Measurements from ENCODE around the gene COL16A1. TPM values are rescaled to one million over a fixed set of nuclear protein-coding genes. Genes with fewer than 3 reads are reported as not detected.

Gene COL16A1
- total RNA-seq, 2 experiments from 2014 or later: 0.17 to 0.47 TPM

DNA sequence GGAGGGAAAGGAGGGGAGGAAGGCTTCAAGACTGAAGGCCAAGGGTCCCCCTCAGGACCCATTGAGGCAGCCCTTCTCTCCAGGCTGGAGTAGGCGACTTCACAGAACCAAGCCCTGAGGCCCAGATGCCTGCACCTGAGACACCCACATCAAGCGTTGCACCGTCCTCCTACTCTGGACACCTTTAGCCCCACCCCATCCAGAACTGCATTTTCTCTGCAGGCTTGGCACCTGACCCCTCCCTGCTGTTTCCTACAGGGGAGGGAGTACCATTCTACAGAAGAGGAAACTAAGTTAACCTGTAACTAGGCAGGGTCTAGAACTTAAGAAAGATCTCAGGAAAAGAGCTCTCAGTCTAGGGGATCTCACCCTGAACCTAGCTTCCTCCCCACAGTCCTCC lies 71.2 kb downstream of the COL16A1 start:
- no peak for DNase-seq
- CTCF ChIA-PET: interaction anchor here (0.7 to 1.2 kb wide), 3 partner anchors 12 to 77 kb away, joined by 3 read pairs; partner anchors contain the start of gene PEF1
- Mint-ChIP-seq H3K27me3 (ENCODE audit: low read depth) (no peaks in the 10 kb centered on the region), H3K4me3 (no peak overlapping the region), H3K4me1 (ENCODE audit: low read depth) (peaks cover 13% of the 10 kb centered on the region), H3K9me3 (no peaks in the 10 kb centered on the region), H3K36me3 (ENCODE audit: low read depth) (peaks cover 8% of the 10 kb centered on the region), H3K27ac (no peak overlapping the region)
- intact Hi-C loops (cut with micrococcal nuclease): no loop called here

DNA sequence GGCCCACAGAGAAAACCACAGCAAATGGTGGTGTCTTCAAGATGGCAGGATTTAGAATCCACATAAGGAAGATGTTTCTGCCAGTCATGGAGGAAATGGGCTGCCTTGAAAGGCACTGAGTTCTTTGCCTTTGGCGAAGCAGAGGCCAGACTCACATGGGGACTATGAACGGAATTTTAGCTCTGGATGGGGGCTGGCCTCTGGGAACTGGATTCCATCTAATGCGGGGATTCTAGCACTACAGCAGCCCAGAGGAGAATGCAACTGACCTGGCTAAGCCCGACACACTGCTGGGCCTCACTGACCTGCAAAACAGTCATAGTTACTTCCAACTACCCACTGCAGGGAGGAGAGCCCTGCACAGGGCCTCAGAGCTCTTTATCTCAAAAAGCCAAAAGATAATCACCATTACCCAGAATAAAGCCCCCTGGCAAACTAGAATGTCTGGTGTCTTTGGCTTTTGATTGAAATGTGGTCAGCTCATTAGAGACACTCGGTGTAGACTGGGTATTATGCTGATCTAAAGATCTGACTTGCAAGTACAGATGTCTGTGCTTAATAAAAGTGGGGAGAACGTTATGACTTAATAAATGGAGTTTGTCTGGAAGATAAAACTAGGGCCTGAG lies 74.8 kb downstream of the COL16A1 start:
- CTCF ChIA-PET: interaction anchor here (0.5 to 1.1 kb wide), 3 partner anchors 9 to 82 kb away, joined by 3 read pairs; no protein-coding TSS in a partner anchor
- Mint-ChIP-seq H3K4me3 (no peak overlapping the region), H3K36me3 (ENCODE audit: low read depth) (peaks cover 10% of the 10 kb centered on the region), H3K9me3 (no peaks in the 10 kb centered on the region), H3K27me3 (ENCODE audit: low read depth) (no peaks in the 10 kb centered on the region), H3K27ac (no peak overlapping the region), H3K4me1 (ENCODE audit: low read depth) (no peaks in the 10 kb centered on the region)
- intact Hi-C loops (cut with micrococcal nuclease): no loop called here
- DNase-seq: no peak

DNA sequence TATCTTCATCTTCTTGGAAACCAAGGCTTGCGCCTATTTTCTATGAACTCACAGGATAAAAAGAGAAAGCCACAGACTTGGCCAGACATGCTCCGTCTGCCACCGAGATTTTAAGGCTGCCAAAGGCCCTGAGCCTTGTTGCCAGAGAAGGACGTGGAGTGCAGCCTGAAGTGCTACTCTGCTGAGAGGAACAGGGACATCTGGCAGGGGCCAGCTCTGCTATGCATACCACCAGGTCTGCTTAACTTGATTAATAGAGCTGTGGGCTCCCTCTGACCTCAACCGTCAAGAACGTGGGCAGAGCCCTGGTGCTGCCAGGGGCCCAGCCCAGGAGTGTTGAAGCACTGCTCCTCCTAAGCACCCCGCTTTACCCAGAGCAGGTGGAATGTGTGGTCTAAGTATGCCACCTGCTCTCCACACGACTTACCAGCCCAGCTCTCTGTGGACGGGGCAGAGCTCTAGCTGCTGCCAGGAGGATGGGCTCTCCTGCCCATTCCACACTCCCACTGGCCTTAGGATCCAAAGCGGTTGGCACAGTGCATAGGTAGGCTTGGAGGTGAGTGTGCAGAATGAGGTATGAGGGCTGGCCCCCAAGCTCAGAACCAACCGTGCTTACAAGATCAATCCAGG lies 75.8 kb downstream of the COL16A1 start:
- no peak for DNase-seq
- no peak overlapping the region for H3K27ac Mint-ChIP-seq

DNA sequence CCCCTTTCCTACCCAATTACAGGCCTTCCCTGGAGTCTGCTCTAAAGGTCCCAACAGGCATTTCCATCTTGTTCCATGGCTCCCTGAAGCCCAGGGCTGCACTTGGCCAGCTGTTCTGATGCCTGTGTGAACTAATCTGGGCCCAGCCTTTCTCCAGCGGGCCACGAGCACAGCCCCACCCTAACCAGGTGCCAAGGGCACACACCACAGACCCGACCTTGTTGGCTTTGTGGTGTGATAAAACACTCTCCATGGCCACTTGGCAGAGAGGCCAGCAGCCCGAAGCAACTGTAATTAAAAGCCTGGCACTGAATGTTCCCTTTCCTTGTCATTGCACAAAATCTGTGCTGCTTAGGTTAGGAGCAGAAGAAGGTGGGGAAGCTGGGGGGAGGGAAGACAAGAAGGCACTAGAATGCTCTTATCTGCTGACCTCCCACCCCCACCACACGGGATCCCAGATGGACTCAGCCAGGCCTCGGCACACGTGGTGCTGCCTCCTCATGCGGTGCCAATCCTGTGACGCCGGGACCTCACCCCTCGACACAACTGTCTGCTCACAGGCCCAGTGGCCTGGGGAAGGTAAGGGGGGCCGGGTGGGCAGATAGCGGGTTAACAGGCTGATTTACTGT lies 76.4 kb downstream of the COL16A1 start:
- DNase-seq: no peak
- Mint-ChIP-seq H3K4me3 (no peak overlapping the region), H3K36me3 (ENCODE audit: low read depth) (peaks cover 10% of the 10 kb centered on the region), H3K4me1 (ENCODE audit: low read depth) (no peaks in the 10 kb centered on the region), H3K27me3 (ENCODE audit: low read depth) (no peaks in the 10 kb centered on the region), H3K9me3 (no peaks in the 10 kb centered on the region), H3K27ac (no peak overlapping the region)
- CTCF ChIA-PET: no interaction called here
- intact Hi-C loops (cut with micrococcal nuclease): no loop called here

More for the DNA sequence above, 75.8 kb downstream of the COL16A1 start:
- Mint-ChIP-seq H3K4me3 (no peak overlapping the region), H3K4me1 (ENCODE audit: low read depth) (no peaks in the 10 kb centered on the region), H3K27me3 (ENCODE audit: low read depth) (no peaks in the 10 kb centered on the region), H3K9me3 (no peaks in the 10 kb centered on the region), H3K36me3 (ENCODE audit: low read depth) (peaks cover 10% of the 10 kb centered on the region)
- CTCF ChIA-PET: no interaction called here
- intact Hi-C loops (cut with micrococcal nuclease): no loop called here

DNA sequence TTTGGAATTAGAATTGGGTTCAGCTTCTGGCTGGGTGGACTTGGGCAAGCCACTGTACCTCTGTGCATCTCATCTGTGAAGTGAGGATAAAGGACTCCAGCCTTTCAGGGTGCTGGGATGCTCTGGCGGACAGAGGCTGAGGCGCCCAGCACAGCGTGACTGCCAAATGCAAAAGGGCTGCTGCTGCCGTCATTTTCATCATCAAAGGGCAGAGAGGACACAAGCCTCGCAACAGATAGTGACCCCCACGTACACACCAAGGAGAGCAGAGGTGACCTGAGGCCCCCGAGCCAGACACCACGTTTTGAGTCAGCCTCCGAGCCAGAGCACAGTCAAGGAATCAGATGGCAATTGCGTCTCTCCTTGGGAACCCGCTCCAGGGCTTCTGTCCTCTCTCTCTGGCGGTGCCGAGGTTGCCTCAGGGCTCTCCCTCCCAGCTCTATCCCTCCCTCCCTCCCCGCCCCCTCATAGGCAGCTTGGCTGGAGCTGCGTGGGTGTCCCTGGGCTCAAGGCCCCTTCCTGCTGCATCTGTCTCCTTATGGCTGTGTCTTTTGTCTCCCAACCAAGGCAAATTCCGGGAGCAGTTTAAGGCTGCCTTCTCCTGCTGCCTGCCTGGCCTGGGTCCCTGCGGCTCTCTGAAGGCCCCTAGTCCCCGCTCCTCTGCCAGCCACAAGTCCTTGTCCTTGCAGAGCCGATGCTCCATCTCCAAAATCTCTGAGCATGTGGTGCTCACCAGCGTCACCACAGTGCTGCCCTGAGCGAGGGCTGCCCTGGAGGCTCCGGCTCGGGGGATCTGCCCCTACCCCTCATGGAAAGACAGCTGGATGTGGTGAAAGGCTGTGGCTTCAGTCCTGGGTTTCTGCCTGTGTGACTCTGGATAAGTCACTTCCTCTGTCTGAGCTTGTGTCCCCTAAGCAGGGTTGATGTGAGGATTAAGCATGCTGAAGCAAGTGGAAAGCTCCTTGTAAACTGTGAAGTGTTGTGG lies 77.3 kb downstream of the COL16A1 start:
- Mint-ChIP-seq H3K4me1 (ENCODE audit: low read depth) (no peaks in the 10 kb centered on the region), H3K36me3 (ENCODE audit: low read depth) (peaks cover 10% of the 10 kb centered on the region), H3K27me3 (ENCODE audit: low read depth) (no peaks in the 10 kb centered on the region), H3K9me3 (no peaks in the 10 kb centered on the region), H3K27ac (no peak overlapping the region), H3K4me3 (no peak overlapping the region)
- intact Hi-C loops (cut with micrococcal nuclease): no loop called here
- no peak for DNase-seq
- CTCF ChIA-PET: no interaction called here

DNA sequence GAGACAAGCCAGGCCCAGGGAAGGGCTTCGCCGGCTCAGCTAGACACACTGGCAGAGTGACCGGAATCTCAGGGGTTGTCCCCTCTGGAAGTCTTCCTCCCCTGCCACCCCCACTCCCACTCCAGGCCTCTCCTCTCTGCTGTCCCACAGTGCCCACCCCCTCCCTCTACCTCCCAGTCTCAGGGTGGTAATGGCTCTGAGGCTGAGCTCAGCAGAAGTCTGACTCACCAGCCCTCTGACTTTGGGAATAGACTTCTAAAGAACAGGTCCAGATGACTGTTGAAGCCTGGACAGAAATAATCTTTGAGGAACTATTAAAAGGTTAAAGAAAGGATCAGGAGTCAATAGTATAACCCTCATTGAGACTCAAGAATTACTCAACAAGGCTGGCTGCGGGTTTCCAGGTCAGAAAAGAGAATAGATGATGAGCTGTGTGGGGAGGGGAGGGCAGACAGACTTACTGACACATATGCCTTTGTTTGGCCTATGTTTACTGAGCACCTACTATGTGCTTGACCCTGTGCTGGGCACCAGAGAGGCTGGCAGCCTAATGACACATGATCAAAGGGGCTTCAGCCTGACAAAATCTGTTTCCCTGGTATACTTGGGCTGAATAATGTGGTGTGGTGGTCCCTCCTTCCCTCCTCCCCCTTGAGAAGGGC lies 78.1 kb downstream of the COL16A1 start:
- Mint-ChIP-seq H3K27ac (no peak overlapping the region), H3K36me3 (ENCODE audit: low read depth) (peaks cover 7% of the 10 kb centered on the region), H3K4me3 (no peak overlapping the region), H3K27me3 (ENCODE audit: low read depth) (no peaks in the 10 kb centered on the region), H3K9me3 (no peaks in the 10 kb centered on the region), H3K4me1 (ENCODE audit: low read depth) (no peaks in the 10 kb centered on the region)
- DNase-seq: no peak
- CTCF ChIA-PET: no interaction called here
- intact Hi-C loops (cut with micrococcal nuclease): no loop called here

DNA sequence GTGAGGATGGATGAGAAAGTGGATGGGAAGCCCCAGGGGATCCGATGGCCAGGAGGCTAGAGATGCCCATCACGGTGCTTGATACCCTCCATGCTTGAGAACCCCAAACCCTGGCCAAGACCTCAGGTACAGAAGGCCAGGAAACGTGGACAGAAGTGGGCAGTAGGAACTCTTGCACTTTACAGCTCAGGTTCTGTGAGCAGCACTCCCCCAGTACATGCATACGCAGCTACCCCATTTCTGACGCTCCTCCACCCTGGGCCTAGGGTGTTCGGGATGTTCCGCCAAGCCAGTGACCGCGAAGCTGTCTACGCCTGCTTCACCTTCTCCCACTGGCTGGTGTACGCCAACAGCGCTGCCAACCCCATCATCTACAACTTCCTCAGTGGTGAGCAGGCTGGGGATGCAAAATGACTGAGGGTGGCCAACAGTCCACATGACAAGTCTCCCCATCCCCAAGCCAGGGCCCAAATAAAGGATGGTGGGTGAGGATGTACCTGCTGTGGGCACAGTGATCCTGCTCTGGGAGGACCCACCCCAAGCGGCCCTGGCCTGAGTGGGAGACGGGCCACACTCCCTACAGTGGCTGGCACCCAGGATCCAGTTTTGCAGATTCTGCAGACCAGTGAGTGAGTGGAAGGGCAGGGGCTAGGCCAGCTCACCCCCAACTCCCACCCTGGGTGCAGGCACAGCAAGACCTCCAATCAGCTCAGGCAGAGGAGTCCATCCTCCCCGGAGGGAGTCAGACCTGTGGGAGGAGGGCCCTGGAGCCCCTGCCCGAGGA lies 78.9 kb downstream of the COL16A1 start:
- peaks cover 4% of the 10 kb centered on the region for H3K36me3 Mint-ChIP-seq (ENCODE audit: low read depth)
- no peak overlapping the region for H3K4me3 Mint-ChIP-seq
- no peaks in the 10 kb centered on the region for H3K9me3 Mint-ChIP-seq
- CTCF ChIA-PET: no interaction called here
- intact Hi-C loops (cut with micrococcal nuclease): no loop called here
- H3K4me1 Mint-ChIP-seq (ENCODE audit: low read depth): no peaks in the 10 kb centered on the region
- H3K27ac Mint-ChIP-seq: no peak overlapping the region
- no peak for DNase-seq
- H3K27me3 Mint-ChIP-seq (ENCODE audit: low read depth): no peaks in the 10 kb centered on the region

DNA sequence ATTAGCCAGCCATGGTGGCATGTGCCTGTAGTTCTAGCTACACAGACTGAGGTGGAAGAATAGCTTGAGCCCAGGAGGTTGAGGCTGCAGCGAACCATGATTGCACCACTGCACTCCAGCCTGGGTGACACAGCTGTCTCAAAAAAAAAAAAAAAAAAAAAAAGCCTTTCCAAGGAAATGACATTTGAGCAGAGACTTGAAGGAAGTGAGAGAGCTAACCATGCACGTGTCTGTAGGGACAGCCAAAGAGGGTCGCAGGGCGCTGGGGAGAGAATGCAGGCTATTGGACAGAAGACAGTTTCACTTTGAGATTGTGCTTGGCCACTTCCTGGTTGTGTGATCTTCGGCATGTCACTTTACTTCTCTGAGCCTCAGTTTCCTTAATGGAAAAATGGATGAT lies 79.5 kb downstream of the COL16A1 start:
- no peak overlapping the region for H3K4me3 Mint-ChIP-seq
- H3K27ac Mint-ChIP-seq: no peak overlapping the region
- no peaks in the 10 kb centered on the region for H3K9me3 Mint-ChIP-seq
- peaks cover 2% of the 10 kb centered on the region for H3K36me3 Mint-ChIP-seq (ENCODE audit: low read depth)
- intact Hi-C loops (cut with micrococcal nuclease): no loop called here
- no peaks in the 10 kb centered on the region for H3K4me1 Mint-ChIP-seq (ENCODE audit: low read depth)
- H3K27me3 Mint-ChIP-seq (ENCODE audit: low read depth): peaks cover 4% of the 10 kb centered on the region
- CTCF ChIA-PET: no interaction called here
- DNase-seq: no peak

DNA sequence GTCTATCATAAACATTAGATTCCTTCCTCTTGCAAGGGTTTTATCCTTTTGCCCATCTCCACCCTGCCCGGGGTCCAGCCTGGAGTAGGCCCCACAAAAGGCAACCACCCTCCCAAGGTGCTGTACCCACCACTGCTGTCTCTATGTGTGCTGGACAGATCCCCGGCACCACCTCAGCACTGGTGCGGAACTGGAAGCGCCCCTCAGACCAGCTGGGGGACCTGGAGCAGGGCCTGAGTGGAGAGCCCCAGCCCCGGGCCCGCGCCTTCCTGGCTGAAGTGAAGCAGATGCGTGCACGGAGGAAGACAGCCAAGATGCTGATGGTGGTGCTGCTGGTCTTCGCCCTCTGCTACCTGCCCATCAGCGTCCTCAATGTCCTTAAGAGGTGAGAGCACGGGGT lies 80.5 kb downstream of the COL16A1 start:
- DNase-seq: no peak
- Mint-ChIP-seq H3K9me3 (no peaks in the 10 kb centered on the region), H3K4me3 (no peak overlapping the region), H3K36me3 (ENCODE audit: low read depth) (peaks cover 2% of the 10 kb centered on the region), H3K27ac (no peak overlapping the region), H3K4me1 (ENCODE audit: low read depth) (no peaks in the 10 kb centered on the region), H3K27me3 (ENCODE audit: low read depth) (peaks cover 12% of the 10 kb centered on the region)
- intact Hi-C loops (cut with micrococcal nuclease): no loop called here
- CTCF ChIA-PET: no interaction called here

DNA sequence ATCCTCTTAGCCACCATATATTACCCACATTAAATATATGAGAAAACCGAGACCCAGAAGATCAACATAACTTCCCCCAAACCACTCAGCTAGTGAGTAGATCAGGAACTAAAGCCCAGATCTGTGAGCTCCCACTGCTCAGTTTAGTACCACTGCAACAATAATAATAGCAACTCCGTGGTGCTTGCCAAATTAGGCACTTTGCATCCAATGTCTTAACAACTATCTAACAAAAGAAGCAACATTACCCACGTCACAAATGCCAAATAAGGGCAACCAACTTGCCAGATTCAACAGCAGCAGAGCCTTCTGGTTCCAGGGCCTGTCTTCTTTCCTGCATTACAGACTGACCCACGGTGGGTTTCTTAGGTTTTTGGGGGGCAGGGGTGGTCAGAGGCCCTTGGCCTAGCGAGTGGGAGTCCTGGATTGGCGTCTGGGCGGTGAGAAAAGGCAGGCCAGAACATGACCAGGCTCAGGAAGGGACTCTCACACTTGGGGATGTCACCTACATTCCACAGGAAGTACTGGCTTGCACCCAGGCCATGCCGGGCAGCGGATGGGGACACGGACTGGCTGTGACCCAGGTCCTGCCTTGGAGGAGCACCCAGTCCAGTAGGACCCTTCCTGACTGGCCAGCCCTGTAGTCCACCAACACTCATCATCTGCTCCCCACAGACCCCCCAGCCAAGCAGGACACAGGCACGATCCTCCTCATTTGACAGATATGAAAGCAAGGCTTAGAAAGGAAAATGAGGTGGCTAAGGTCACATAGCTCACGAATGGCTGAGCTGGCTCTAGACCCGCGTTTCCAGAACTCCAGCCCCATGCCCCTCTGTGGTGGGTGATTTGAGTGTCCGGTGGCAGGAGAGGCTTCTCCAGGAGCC lies 81.7 kb downstream of the COL16A1 start:
- Mint-ChIP-seq H3K4me1 (ENCODE audit: low read depth) (peaks cover 2% of the 10 kb centered on the region), H3K4me3 (no peak overlapping the region), H3K9me3 (no peaks in the 10 kb centered on the region), H3K27ac (no peak overlapping the region), H3K36me3 (ENCODE audit: low read depth) (peaks cover 2% of the 10 kb centered on the region), H3K27me3 (ENCODE audit: low read depth) (peaks cover 16% of the 10 kb centered on the region)
- DNase-seq: no peak
- CTCF ChIA-PET: interaction anchor here (1.2 kb wide), 1 partner anchor 25 kb away, joined by 3 read pairs; no protein-coding TSS in a partner anchor
- intact Hi-C loops (cut with micrococcal nuclease): no loop called here

DNA sequence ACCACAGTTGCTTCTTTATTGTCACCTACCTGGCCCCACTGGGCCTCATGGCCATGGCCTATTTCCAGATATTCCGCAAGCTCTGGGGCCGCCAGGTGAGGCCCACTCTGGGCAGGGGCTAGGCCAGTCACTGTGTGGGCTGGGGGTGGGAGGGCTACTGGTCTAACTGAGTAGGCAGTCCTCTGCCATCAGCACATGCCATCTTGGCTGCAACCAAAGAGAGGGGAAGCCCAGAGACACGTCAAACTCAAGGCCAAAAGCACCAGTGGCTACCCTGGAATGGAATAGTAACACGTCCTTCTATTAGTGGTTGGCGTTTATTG lies 82.4 kb downstream of the COL16A1 start:
- CTCF ChIA-PET: interaction anchor here (1.2 kb wide), 1 partner anchor 24 kb away, joined by 3 read pairs; no protein-coding TSS in a partner anchor
- no peak overlapping the region for H3K27ac Mint-ChIP-seq
- no peak for DNase-seq
- H3K27me3 Mint-ChIP-seq (ENCODE audit: low read depth): peaks cover 22% of the 10 kb centered on the region
- intact Hi-C loops (cut with micrococcal nuclease): no loop called here
- no peaks in the 10 kb centered on the region for H3K9me3 Mint-ChIP-seq
- H3K4me3 Mint-ChIP-seq: no peak overlapping the region
- no peaks in the 10 kb centered on the region for H3K36me3 Mint-ChIP-seq (ENCODE audit: low read depth)
- H3K4me1 Mint-ChIP-seq (ENCODE audit: low read depth): peaks cover 2% of the 10 kb centered on the region
